HG03097 (cell line): Measurements from ENCODE around the gene OR9Q1.
"Not testable (repeated sequence)": the region's sequence is repeated elsewhere in the genome, so short reads cannot be mapped to it uniquely, and the experiment has no call there.

Source experiments
- ATAC-seq: cut with Tn5 transposase; IDR thresholded peaks from one replicate; pipeline ENCODE4 v1.9.1; 2021; ENCODE audit not compliant: unreplicated experiment, low FRiP score

OR9Q1 gene

GRCh38 chr11:58125469-58125868 lies 101.8 kb downstream of the OR9Q1 start, which contains the start of gene OR9I1:
Gene OR9I1, minus strand, starts transcription at chr11:58125530. Its CDS starts 6,086 bp downstream, at chr11:58119444.
- no peak for ATAC-seq

- ATAC-seq, result no peak
Observed at GRCh38 chr11:58127350-58127749, 103.7 kb downstream of the OR9Q1 start.

- no peak for ATAC-seq
Observed at GRCh38 chr11:58133309-58134076, 109.8 kb downstream of the OR9Q1 start.

- no peak for ATAC-seq
Observed at GRCh38 chr11:58134151-58134550, 110.5 kb downstream of the OR9Q1 start.

- no peak for ATAC-seq
Observed at GRCh38 chr11:58135171-58135570, 111.5 kb downstream of the OR9Q1 start.

GRCh38 chr11:58142761-58143160 lies 119.1 kb downstream of the OR9Q1 start:
- ATAC-seq, result no peak

- no peak for ATAC-seq
Observed at GRCh38 chr11:58152781-58153180, 129.1 kb downstream of the OR9Q1 start.

GRCh38 chr11:58164389-58164788 lies 140.7 kb downstream of the OR9Q1 start:
- no peak for ATAC-seq

GRCh38 chr11:58164990-58165389 lies 141.3 kb downstream of the OR9Q1 start:
- ATAC-seq, result no peak

- ATAC-seq, result no peak
Observed at GRCh38 chr11:58165504-58166106, 141.9 kb downstream of the OR9Q1 start.

- no peak for ATAC-seq
Observed at GRCh38 chr11:58177409-58178054, 153.9 kb downstream of the OR9Q1 start.

GRCh38 chr11:58178444-58178843 lies 154.8 kb downstream of the OR9Q1 start:
- ATAC-seq, result no peak

GRCh38 chr11:58179648-58180047 lies 156.0 kb downstream of the OR9Q1 start:
- no peak for ATAC-seq

- no peak for ATAC-seq
Observed at GRCh38 chr11:58186938-58187337, 163.3 kb downstream of the OR9Q1 start.

- ATAC-seq, result no peak
Observed at GRCh38 chr11:58188770-58189169, 165.1 kb downstream of the OR9Q1 start, which contains the start of gene OR9Q2. Gene OR9Q2, plus strand, starts transcription at chr11:58189070. Its CDS starts 1,421 bp downstream, at chr11:58190491.

- ATAC-seq, result no peak
Observed at GRCh38 chr11:58192229-58192628, 168.5 kb downstream of the OR9Q1 start.

- no peak for ATAC-seq
Observed at GRCh38 chr11:58193391-58193790, 169.7 kb downstream of the OR9Q1 start.

GRCh38 chr11:58195939-58196338 lies 172.3 kb downstream of the OR9Q1 start:
- no peak for ATAC-seq

GRCh38 chr11:58199271-58199670 lies 175.6 kb downstream of the OR9Q1 start:
- ATAC-seq, result no peak

- no peak for ATAC-seq
Observed at GRCh38 chr11:58204042-58204441, 180.4 kb downstream of the OR9Q1 start, which contains the start of gene OR1S2. Gene OR1S2, minus strand, starts transcription at chr11:58204142. Its CDS starts 0 bp downstream, at chr11:58204142.

GRCh38 chr11:58212420-58212819 lies 188.7 kb downstream of the OR9Q1 start, which contains the start of gene OR1S1:
Gene OR1S1, plus strand, starts transcription at chr11:58212720.
- ATAC-seq, result not testable (repeated sequence)
